B cell (primary cell): ENCODE measurements around the gene FOXO3. TPM values are rescaled to one million over a fixed set of nuclear protein-coding genes. Genes with fewer than 3 reads are reported as not detected.

Source experiments
- ATAC-seq: fragments of 200-7000 bp; cut with Tn5 transposase; one replicate; pipeline ENCODE4 v1.10.0; 2021; ENCODE audit warnings: low read depth, mild to moderate bottlenecking, moderate number of reproducible peaks, moderate library complexity
- CTCF ChIA-PET: fragments of 350-600 bp; sonication (Branson Sonifier 250); formaldehyde crosslinking; loops from one replicate; lab custom pipeline; 2021; ENCODE audit warnings: antibody characterized with exemption, inconsistent platforms; lab: Charles Lee
- POLR2A ChIA-PET: fragments of 350-600 bp; sonication (Branson Sonifier 250); formaldehyde crosslinking; loops from one replicate; lab custom pipeline; 2021; ENCODE audit warnings: antibody characterized with exemption; lab: Charles Lee
- DNase-seq: peaks from one replicate; pipeline ENCODE4 v3.0.0; 2013
- H2AFZ ChIP-seq: 2 replicates; pipeline ENCODE4 v1.6.1; 2012; ENCODE audit warnings: mild to moderate bottlenecking, low read depth, low read length; ENCODE audit not compliant: insufficient read depth, poor library complexity, severe bottlenecking
- H3K27ac ChIP-seq, 2 donors: 1 replicate in 1 of 2; 2 replicates in 1 of 2; pipeline ENCODE4 v1.5.1; 2012 to 2013; ENCODE audit warnings: low read length in 2 of 2, mild to moderate bottlenecking in 2 of 2, moderate library complexity in 1 of 2
- H3K27me3 ChIP-seq, 4 experiments: fragments of 200-600 bp in 1 of 4; sonication (generic) in 1 of 4; replicated peaks in 1 of 4; 1 replicate in 2 of 4; 2 replicates in 2 of 4; pipeline versions ENCODE4 v1.6.1 to v1.7.0; 2013 to 2016; ENCODE audit warnings: low read length in 3 of 4, mild to moderate bottlenecking in 2 of 4, mixed read lengths in 1 of 4, moderate library complexity in 1 of 4; ENCODE audit not compliant: insufficient read depth in 4 of 4, control insufficient read depth in 3 of 4; ENCODE audit errors: control extremely low read depth in 1 of 4
- H3K36me3 ChIP-seq, 2 experiments: replicated peaks in 1 of 2; 1 replicate in 1 of 2; 2 replicates in 1 of 2; pipeline versions ENCODE4 v1.6.1 to v1.7.1; 2013; ENCODE audit warnings: low read length in 1 of 2; ENCODE audit not compliant: insufficient read depth in 2 of 2, control insufficient read depth in 1 of 2; ENCODE audit errors: control extremely low read depth in 1 of 2, extremely low read depth in 1 of 2
- H3K4me1 ChIP-seq, 2 donors: fragments of 200-600 bp in 1 of 2; sonication (generic) in 1 of 2; 1 replicate in 1 of 2; 2 replicates in 1 of 2; pipeline versions ENCODE4 v1.5.1 to v1.6.1; 2013 to 2017; ENCODE audit warnings: low read length in 2 of 2; ENCODE audit not compliant: control insufficient read depth in 2 of 2, insufficient read depth in 2 of 2
- H3K4me2 ChIP-seq: replicated peaks from 2 replicates; pipeline ENCODE3; 2012; ENCODE audit warnings: mild to moderate bottlenecking, low read depth, low read length; ENCODE audit not compliant: poor library complexity, severe bottlenecking
- H3K4me3 ChIP-seq, 5 experiments: fragments of 200-600 bp in 1 of 5; sonication (generic) in 1 of 5; 1 replicate in 3 of 5; 2 replicates in 2 of 5; pipeline versions ENCODE4 v1.5.1 to v1.7.0; 2011 to 2016; ENCODE audit warnings: low read length in 4 of 5, mild to moderate bottlenecking in 4 of 5, low read depth in 2 of 5, control low read depth in 1 of 5, moderate library complexity in 1 of 5; ENCODE audit not compliant: insufficient read depth in 1 of 5; ENCODE audit errors: control extremely low read depth in 1 of 5, extremely low read depth in 1 of 5
- H3K79me2 ChIP-seq: fragments of 200-600 bp; sonication (generic); one replicate; pipeline ENCODE4 v1.6.0; 2016; ENCODE audit warnings: low read length; ENCODE audit not compliant: control insufficient read depth, insufficient read depth
- H3K9ac ChIP-seq: fragments of 200-600 bp; sonication (generic); 2 replicates; pipeline ENCODE4 v1.6.1; 2017; ENCODE audit warnings: mild to moderate bottlenecking, low read length, moderate library complexity
- H3K9me3 ChIP-seq, 3 donors: one replicate each; pipeline versions ENCODE4 v1.6.1 to v1.7.1; 2013; ENCODE audit warnings: low read length in 2 of 3; ENCODE audit not compliant: control insufficient read depth in 2 of 3, insufficient read depth in 1 of 3; ENCODE audit errors: control extremely low read depth in 1 of 3
- H4K20me1 ChIP-seq: 2 replicates; pipeline ENCODE4 v1.6.0; 2012; ENCODE audit warnings: mild to moderate bottlenecking, low read length; ENCODE audit not compliant: insufficient read depth, control insufficient read depth, poor library complexity, severe bottlenecking
- H3K27ac Mint-ChIP-seq: one replicate; pipeline ENCODE4 v1.8.0; 2021; ENCODE audit warnings: mixed read lengths
- H3K27me3 Mint-ChIP-seq: one replicate; pipeline ENCODE4 v1.8.0; 2021; ENCODE audit warnings: mixed read lengths
- H3K4me1 Mint-ChIP-seq: one replicate; pipeline ENCODE4 v1.8.0; 2021; ENCODE audit warnings: mixed read lengths
- H3K4me3 Mint-ChIP-seq: one replicate; pipeline ENCODE4 v1.8.0; 2021; ENCODE audit warnings: mixed read lengths
- H3K9me3 Mint-ChIP-seq: one replicate; pipeline ENCODE4 v1.8.0; 2022; ENCODE audit warnings: mixed read lengths; ENCODE audit not compliant: insufficient read depth
- EZH2 ChIP-seq: IDR thresholded peaks from 2 replicates; pipeline ENCODE4 v1.6.1; 2012; ENCODE audit warnings: borderline replicate concordance, low read depth, mild to moderate bottlenecking, moderate library complexity, low read length; ENCODE audit not compliant: insufficient read depth, poor library complexity, severe bottlenecking
- WGBS: methylation state at CpG from one replicate; pipeline ENCODE4 v1.1.5; 2013; ENCODE audit warnings: missing lambda C conversion rate; ENCODE audit not compliant: insufficient coverage; 5-methylcytosine and 5-hydroxymethylcytosine counted together
- intact Hi-C: fragments of 100-400 bp; cut with micrococcal nuclease; formaldehyde crosslinking; loops from one replicate; pipeline ENCODE4 v1.10.0; 2022
- polyA plus RNA-seq: library from polyadenylated mRNA; depleted of rRNA; stranded (reverse); fragments of >200 nt; gene quantifications from 2 replicates; pipeline ENCODE4 v1.2.3, GENCODE V29; 2012
- total RNA-seq, 2 donors: library from RNA; stranded (reverse); fragments of 120-200 nt in 1 of 2; gene quantifications; 1 replicate in 1 of 2; 2 replicates in 1 of 2; pipeline versions ENCODE4 v1.2.3 to v1.2.4, GENCODE V29; 2013 to 2022
- TF ChIP-seq, protein P1 (sequence below): fragments of 200-600 bp; IDR thresholded peaks from one replicate; pipeline ENCODE4 v1.8.0; 2022; ENCODE audit warnings: antibody characterized with exemption, mild to moderate bottlenecking

FOXO3 gene
- total and polyA plus RNA-seq, 2 donors (not counting 1 experiment from before 2014, with no cell fraction given), result 6.0 to 16.9 TPM

DNA sequence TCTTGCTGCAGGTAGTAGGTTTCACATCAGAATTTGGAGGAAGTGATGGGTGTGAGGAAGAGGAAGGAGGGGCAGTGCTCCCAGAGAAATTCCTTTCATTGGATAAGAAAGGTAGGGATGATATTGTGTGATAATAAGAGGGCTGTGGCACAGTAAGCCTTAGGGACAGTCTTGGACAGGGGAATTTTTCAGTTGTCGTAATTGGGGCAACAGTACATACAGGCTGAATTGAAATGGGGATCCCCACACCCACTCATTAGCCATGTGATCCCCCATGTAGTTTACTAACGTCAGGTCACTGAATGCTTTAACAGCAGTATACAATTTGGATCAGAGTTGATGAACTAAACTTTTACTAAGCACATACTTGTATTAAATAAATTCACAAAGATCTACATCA, 79.4 kb downstream of the FOXO3 start:
- WGBS, result no CpG with 5 or more reads among the region's 2 CpGs
- Histone ChIP-seq H3K9me3 (no peaks in the 10 kb centered on the region), H3K27me3 (no peaks in the 10 kb centered on the region), H3K9ac (no peak overlapping the region), H3K79me2 (peaks cover 51% of the 10 kb centered on the region), H3K4me3 (no peak overlapping the region), H4K20me1 (peaks cover 58% of the 10 kb centered on the region), H3K27ac (no peak overlapping the region), H3K4me1 (peaks cover 0 to 3% of the 10 kb centered on the region in 2 donors), H2AFZ (no peak overlapping the region), H3K4me2 (no peak overlapping the region), H3K36me3 (no peaks in the 10 kb centered on the region)
- Mint-ChIP-seq H3K27ac (no peak overlapping the region), H3K9me3 (no peaks in the 10 kb centered on the region), H3K4me3 (no peak overlapping the region), H3K27me3 (no peaks in the 10 kb centered on the region), H3K4me1 (peaks cover 21% of the 10 kb centered on the region)
- ATAC-seq, result no peak
- POLR2A ChIA-PET, result no interaction called here
- DNase-seq, result peak; percentile 53
- CTCF ChIA-PET, result no interaction called here
- TF ChIP-seq EZH2, result no peak
- TF ChIP-seq, protein P1, sequence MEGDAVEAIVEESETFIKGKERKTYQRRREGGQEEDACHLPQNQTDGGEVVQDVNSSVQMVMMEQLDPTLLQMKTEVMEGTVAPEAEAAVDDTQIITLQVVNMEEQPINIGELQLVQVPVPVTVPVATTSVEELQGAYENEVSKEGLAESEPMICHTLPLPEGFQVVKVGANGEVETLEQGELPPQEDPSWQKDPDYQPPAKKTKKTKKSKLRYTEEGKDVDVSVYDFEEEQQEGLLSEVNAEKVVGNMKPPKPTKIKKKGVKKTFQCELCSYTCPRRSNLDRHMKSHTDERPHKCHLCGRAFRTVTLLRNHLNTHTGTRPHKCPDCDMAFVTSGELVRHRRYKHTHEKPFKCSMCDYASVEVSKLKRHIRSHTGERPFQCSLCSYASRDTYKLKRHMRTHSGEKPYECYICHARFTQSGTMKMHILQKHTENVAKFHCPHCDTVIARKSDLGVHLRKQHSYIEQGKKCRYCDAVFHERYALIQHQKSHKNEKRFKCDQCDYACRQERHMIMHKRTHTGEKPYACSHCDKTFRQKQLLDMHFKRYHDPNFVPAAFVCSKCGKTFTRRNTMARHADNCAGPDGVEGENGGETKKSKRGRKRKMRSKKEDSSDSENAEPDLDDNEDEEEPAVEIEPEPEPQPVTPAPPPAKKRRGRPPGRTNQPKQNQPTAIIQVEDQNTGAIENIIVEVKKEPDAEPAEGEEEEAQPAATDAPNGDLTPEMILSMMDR, result no peak
- intact Hi-C loops, result loop anchor here (5.0 kb wide), 1 partner anchor 43 kb away; no protein-coding TSS in a partner anchor

DNA sequence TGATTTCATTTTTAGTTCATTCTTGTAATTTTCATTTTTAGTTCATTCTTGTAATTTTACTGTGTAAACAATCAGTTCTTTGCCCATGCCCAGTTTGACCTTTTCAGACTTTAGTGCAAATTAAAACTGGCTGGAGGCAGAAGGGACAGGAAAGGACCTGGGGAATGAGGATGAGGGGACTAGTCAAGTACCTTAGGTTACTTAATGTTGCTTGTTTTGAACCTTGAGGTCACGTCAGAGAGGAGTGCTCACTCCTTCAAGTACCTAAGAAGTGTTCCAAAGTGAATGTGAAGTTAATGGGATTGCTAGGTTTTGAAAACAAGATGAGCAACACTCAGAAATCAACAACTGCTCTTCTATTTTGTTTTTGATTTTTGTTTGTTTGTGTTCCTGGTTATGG, 82.5 kb downstream of the FOXO3 start:
- Mint-ChIP-seq H3K27me3 (no peaks in the 10 kb centered on the region), H3K9me3 (no peaks in the 10 kb centered on the region), H3K27ac (no peak overlapping the region), H3K4me3 (no peak overlapping the region), H3K4me1 (peaks cover 9% of the 10 kb centered on the region)
- no peak overlapping the region for H3K9ac ChIP-seq
- no CpG with 5 or more reads among the region's 1 CpG for WGBS
- TF ChIP-seq, protein P1, result no peak
- TF ChIP-seq EZH2, result no peak
- intact Hi-C loops, result loop anchor here (5.0 kb wide), 1 partner anchor 46 kb away; no protein-coding TSS in a partner anchor
- H3K27ac ChIP-seq, result no peak overlapping the region
- CTCF ChIA-PET, result no interaction called here
- no peak overlapping the region for H3K4me3 ChIP-seq
- H3K79me2 ChIP-seq, result peaks cover 40% of the 10 kb centered on the region
- no peak overlapping the region for H3K4me2 ChIP-seq
- H3K27me3 ChIP-seq, result no peaks in the 10 kb centered on the region
- H3K36me3 ChIP-seq, result no peaks in the 10 kb centered on the region
- H3K4me1 ChIP-seq, result peaks cover 0 to 3% of the 10 kb centered on the region in 2 donors
- no peaks in the 10 kb centered on the region for H3K9me3 ChIP-seq
- H4K20me1 ChIP-seq, result peaks cover 43% of the 10 kb centered on the region
- no peak for ATAC-seq
- no peak overlapping the region for H2AFZ ChIP-seq
- POLR2A ChIA-PET, result no interaction called here
- no peak for DNase-seq
